GM12892 (cell line): ENCODE measurements around the gene SLC37A1.

ENCODE experiments used
- DNase-seq: peaks from one replicate; pipeline ENCODE4 v3.0.0; 2011; ENCODE audit not compliant: insufficient read length
- FAIRE-seq: peaks from 2 replicates; lab custom pipeline; 2011; peaks lifted over from hg19 to GRCh38; lab: Jason Lieb, UNC
- POLR2A ChIP-seq: IDR thresholded peaks from 2 replicates; pipeline ENCODE4 v1.6.1; 2011; ENCODE audit warnings: low read depth, low read length, control low read depth
- POLR2AphosphoS5 ChIP-seq: IDR thresholded peaks from 2 replicates; pipeline ENCODE4 v1.6.1; 2011; ENCODE audit warnings: low read depth, low read length, control low read depth
- TAF1 ChIP-seq: IDR thresholded peaks from 2 replicates; pipeline ENCODE4 v1.6.1; 2011; ENCODE audit warnings: low read depth, mild to moderate bottlenecking, control low read depth, low read length, borderline replicate concordance

Gene SLC37A1

GRCh38 chr21:42542196-42542595 is 28.5 kb downstream of the SLC37A1 start:
- DNase-seq (no peak), FAIRE-seq (no peak)
- TF ChIP-seq POLR2A (no peak), POLR2AphosphoS5 (no peak), TAF1 (no peak)

GRCh38 chr21:42542596-42542995 is 28.9 kb downstream of the SLC37A1 start:
- TF ChIP-seq TAF1 (no peak), POLR2AphosphoS5 (no peak), POLR2A (no peak)
- DNase-seq = no peak
- no peak for FAIRE-seq

GRCh38 chr21:42543106-42543847 is 29.6 kb downstream of the SLC37A1 start:
- FAIRE-seq (no peak), DNase-seq (no peak)
- no peak for TF ChIP-seq TAF1

- no peak for FAIRE-seq
- no peak for DNase-seq
- TF ChIP-seq POLR2A (no peak), POLR2AphosphoS5 (no peak), TAF1 (no peak)
Observed at GRCh38 chr21:42544544-42544943, 30.9 kb downstream of the SLC37A1 start.

- TF ChIP-seq TAF1 = no peak
- no peak for TF ChIP-seq POLR2A
- no peak for TF ChIP-seq POLR2AphosphoS5
- DNase-seq (no peak), FAIRE-seq (no peak)
Observed at GRCh38 chr21:42545317-42545716, 31.7 kb downstream of the SLC37A1 start.

- FAIRE-seq = no peak
Observed at GRCh38 chr21:42545745-42546144, 32.1 kb downstream of the SLC37A1 start.

GRCh38 chr21:42546433-42546832 is 32.8 kb downstream of the SLC37A1 start:
- no peak for DNase-seq
- no peak for TF ChIP-seq POLR2A
- TF ChIP-seq POLR2AphosphoS5 = no peak
- no peak for TF ChIP-seq TAF1
- no peak for FAIRE-seq

More at GRCh38 chr21:42545745-42546144, 32.1 kb downstream of the SLC37A1 start:
- TF ChIP-seq TAF1 (no peak), POLR2A (no peak), POLR2AphosphoS5 (no peak)
- DNase-seq = no peak

- no peak for TF ChIP-seq POLR2AphosphoS5
- TF ChIP-seq TAF1 = no peak
- no peak for TF ChIP-seq POLR2A
- FAIRE-seq (no peak), DNase-seq (no peak)
Observed at GRCh38 chr21:42547001-42547905, 33.6 kb downstream of the SLC37A1 start.

- FAIRE-seq = no peak
- DNase-seq = no peak
- TF ChIP-seq TAF1 = no peak
- TF ChIP-seq POLR2AphosphoS5 = no peak
- TF ChIP-seq POLR2A = no peak
Observed at GRCh38 chr21:42547906-42548365, 34.3 kb downstream of the SLC37A1 start.

- TF ChIP-seq POLR2AphosphoS5 (no peak), TAF1 (no peak), POLR2A (no peak)
- FAIRE-seq (no peak), DNase-seq (no peak)
Observed at GRCh38 chr21:42548687-42549406, 35.2 kb downstream of the SLC37A1 start.

- TF ChIP-seq POLR2A = no peak
- TF ChIP-seq TAF1 = no peak
- no peak for DNase-seq
- FAIRE-seq = peak; percentile 14
Observed at GRCh38 chr21:42550817-42551216, 37.2 kb downstream of the SLC37A1 start.
